ENCODE data around the gene SAMD11. TPM values are rescaled to one million over a fixed set of nuclear protein-coding genes. Genes with fewer than 3 reads are reported as not detected.

Gene SAMD11
- total and polyA plus RNA-seq, 2 of the 13 experiments (the other 11 are each of a cell fraction or from before 2014, with no cell fraction given): 0.11 TPM; not detected in 1

DNA sequence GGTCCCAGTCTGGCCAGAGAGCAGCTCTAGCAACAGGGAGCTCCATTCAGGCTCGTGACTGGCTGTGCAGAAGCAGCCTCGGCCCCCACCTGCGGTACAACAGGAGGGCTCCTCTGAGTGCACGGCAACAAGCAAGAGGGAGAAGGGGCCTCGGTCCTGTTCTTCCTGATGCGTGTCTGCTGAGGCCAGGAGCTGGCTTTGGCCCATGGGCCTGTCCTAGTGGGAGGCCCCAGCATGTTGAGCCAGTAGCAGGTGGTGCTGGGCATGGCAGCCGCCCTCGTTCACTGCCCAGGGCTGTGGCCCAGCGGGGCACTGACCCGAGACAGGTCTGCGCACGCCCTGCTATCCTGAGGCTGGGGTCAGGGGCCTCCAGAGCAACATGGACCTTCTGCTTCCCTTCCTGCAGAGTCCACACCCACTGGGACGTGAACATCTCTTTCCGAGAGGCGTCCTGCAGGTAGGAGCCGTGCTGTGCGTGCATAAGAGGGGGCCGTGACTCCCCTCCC, 7.0 kb downstream of the SAMD11 start:
- no peaks in the 10 kb centered on the region for H3K4me1 ChIP-seq (ENCODE audit: insufficient read depth, low read length)
- H3K4me3 ChIP-seq (replicated peaks in 1 of 3; ENCODE audit: insufficient read depth in 1 of 3, low read depth in 2 of 3, low read length in 3 of 3): no peak overlapping the region
- intact Hi-C loops (cut with micrococcal nuclease; ENCODE audit: unreplicated experiment): no loop called here
- 0 out of 2 replicates have a peak, but pooled peaks have one; percentile 45 for TF ChIP-seq EZH2 (conservative IDR thresholded peaks at IDR 0.05; ENCODE audit: low read depth, low read length)
- no peak for TF ChIP-seq ZNF530 (CRISPR knock-in tag; IDR thresholded peaks at IDR 0.05; ENCODE audit: low read depth)
- no peak for TF ChIP-seq ZNF639 (CRISPR knock-in tag; conservative IDR thresholded peaks at IDR 0.05)
- TF ChIP-seq, protein P1, sequence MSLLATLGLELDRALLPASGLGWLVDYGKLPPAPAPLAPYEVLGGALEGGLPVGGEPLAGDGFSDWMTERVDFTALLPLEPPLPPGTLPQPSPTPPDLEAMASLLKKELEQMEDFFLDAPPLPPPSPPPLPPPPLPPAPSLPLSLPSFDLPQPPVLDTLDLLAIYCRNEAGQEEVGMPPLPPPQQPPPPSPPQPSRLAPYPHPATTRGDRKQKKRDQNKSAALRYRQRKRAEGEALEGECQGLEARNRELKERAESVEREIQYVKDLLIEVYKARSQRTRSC (CRISPR knock-in tag; IDR thresholded peaks at IDR 0.05; ENCODE audit: low read depth): no peak
- TF ChIP-seq, protein P2, sequence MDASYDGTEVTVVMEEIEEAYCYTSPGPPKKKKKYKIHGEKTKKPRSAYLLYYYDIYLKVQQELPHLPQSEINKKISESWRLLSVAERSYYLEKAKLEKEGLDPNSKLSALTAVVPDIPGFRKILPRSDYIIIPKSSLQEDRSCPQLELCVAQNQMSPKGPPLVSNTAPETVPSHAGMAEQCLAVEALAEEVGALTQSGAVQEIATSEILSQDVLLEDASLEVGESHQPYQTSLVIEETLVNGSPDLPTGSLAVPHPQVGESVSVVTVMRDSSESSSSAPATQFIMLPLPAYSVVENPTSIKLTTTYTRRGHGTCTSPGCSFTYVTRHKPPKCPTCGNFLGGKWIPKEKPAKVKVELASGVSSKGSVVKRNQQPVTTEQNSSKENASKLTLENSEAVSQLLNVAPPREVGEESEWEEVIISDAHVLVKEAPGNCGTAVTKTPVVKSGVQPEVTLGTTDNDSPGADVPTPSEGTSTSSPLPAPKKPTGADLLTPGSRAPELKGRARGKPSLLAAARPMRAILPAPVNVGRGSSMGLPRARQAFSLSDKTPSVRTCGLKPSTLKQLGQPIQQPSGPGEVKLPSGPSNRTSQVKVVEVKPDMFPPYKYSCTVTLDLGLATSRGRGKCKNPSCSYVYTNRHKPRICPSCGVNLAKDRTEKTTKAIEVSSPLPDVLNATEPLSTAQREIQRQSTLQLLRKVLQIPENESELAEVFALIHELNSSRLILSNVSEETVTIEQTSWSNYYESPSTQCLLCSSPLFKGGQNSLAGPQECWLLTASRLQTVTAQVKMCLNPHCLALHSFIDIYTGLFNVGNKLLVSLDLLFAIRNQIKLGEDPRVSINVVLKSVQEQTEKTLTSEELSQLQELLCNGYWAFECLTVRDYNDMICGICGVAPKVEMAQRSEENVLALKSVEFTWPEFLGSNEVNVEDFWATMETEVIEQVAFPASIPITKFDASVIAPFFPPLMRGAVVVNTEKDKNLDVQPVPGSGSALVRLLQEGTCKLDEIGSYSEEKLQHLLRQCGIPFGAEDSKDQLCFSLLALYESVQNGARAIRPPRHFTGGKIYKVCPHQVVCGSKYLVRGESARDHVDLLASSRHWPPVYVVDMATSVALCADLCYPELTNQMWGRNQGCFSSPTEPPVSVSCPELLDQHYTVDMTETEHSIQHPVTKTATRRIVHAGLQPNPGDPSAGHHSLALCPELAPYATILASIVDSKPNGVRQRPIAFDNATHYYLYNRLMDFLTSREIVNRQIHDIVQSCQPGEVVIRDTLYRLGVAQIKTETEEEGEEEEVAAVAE (CRISPR knock-in tag; IDR thresholded peaks at IDR 0.05; ENCODE audit: borderline replicate concordance): no peak
- no peak for TF ChIP-seq KLF9 (CRISPR knock-in tag; IDR thresholded peaks at IDR 0.05; ENCODE audit: low read depth)
- TF ChIP-seq MTF2 (CRISPR knock-in tag; IDR thresholded peaks at IDR 0.05; ENCODE audit: borderline replicate concordance): peak; percentile 58; the same call in 1 of the 2 replicates
- H3K27ac ChIP-seq (ENCODE audit: extremely low read length, insufficient read depth, low read length): no peak overlapping the region
- FAIRE-seq (no peak), DNase-seq (ENCODE audit: low spot score) (no peak), ATAC-seq (no peak)
- H3K9ac ChIP-seq (ENCODE audit: insufficient read depth, low read depth, low read length): no peak overlapping the region
- POLR2A ChIA-PET: no interaction called here
- BruUV-seq (replicated peaks): no TSS peak
- CTCF ChIA-PET (ENCODE audit: low intra/inter-chr PET ratio, low total read pairs): no interaction called here
- H2AFZ ChIP-seq (ENCODE audit: low read length): no peak overlapping the region
- in situ Hi-C loops (cut with HindIII; ENCODE audit: extremely low pct_ligation_motif_present, low pct_unique_long_range_greater_than_20kb): no loop called here
- H3K27me3 ChIP-seq (ENCODE audit: control insufficient read depth in 1 of 2, insufficient read depth in 2 of 2, low read length in 2 of 2): peaks cover 41 to 88% of the 10 kb centered on the region in 2 experiments
- no peak overlapping the region for H3K4me2 ChIP-seq (ENCODE audit: low read depth, low read length)
- H4K20me1 ChIP-seq (ENCODE audit: insufficient read depth, low read length): 0 out of 2 replicates have a peak, but pooled peaks cover 3% of the 10 kb centered on the region
- WGBS (ENCODE audit: low lambda C conversion rate): no CpG with 5 or more reads among the region's 18 CpGs
- no peaks in the 10 kb centered on the region for H3K79me2 ChIP-seq (ENCODE audit: insufficient read depth, low read length)
- no peaks in the 10 kb centered on the region for H3K36me3 ChIP-seq (replicated peaks in 1 of 2; ENCODE audit: control insufficient read depth in 1 of 2, insufficient read depth in 2 of 2, low read length in 2 of 2)
- H3K9me3 ChIP-seq (ENCODE audit: low read length): no peaks in the 10 kb centered on the region

Measured in HepG2 (cell line).